BLaER1 treated with 17β-estradiol and CSF1 and Interleukin-3, amounts not matched to agents 10 nM and 100 nM (cell line): ENCODE results near the gene ITPR1.

ENCODE experiments used
- H3K27ac ChIP-seq, 11 experiments: shearing (Covaris generic); formaldehyde crosslinking; 2 replicates each; pipeline ENCODE4 v1.8.1; 2022
- H3K27me3 ChIP-seq, 11 experiments: shearing (Covaris generic); formaldehyde crosslinking; 2 replicates each; pipeline ENCODE4 v1.8.1; 2022
- H3K36me3 ChIP-seq, 11 experiments: shearing (Covaris generic); formaldehyde crosslinking; 2 replicates each; pipeline ENCODE4 v1.8.1; 2022
- H3K4me1 ChIP-seq, 10 experiments: shearing (Covaris generic); formaldehyde crosslinking; 2 replicates each; pipeline ENCODE4 v1.8.1; 2022
- H3K4me2 ChIP-seq, 11 experiments: shearing (Covaris generic); formaldehyde crosslinking; 2 replicates each; pipeline ENCODE4 v1.8.1; 2022
- H3K4me3 ChIP-seq, 10 experiments: shearing (Covaris generic); formaldehyde crosslinking; 2 replicates each; pipeline ENCODE4 v1.8.1; 2022
- H3K9ac ChIP-seq, 11 experiments: shearing (Covaris generic); formaldehyde crosslinking; 2 replicates each; pipeline ENCODE4 v1.8.1; 2022
- H3K9me3 ChIP-seq, 11 experiments: shearing (Covaris generic); formaldehyde crosslinking; replicated peaks in 1 of 11; 2 replicates each; pipeline ENCODE4 v1.8.1; 2022
- H4K20me1 ChIP-seq, 11 experiments: shearing (Covaris generic); formaldehyde crosslinking; 2 replicates each; pipeline ENCODE4 v1.8.1; 2022
- Cebpa-rat ChIP-seq, 11 experiments: shearing (Covaris generic); IDR thresholded peaks; 2 replicates each; pipeline ENCODE4 v1.8.1; 2022

The ITPR1 gene

GRCh38 chr3:4740397-4741105, 247.4 kb downstream of the ITPR1 start:
- Histone ChIP-seq H3K4me1 (peaks cover 41 to 89% (median 62%) of the 10 kb centered on the region in 10 experiments), H3K9ac (peak overlapping the region in 4 of 11 experiments; percentile 30 to 73 (median 57); a peak in 6 of 22 replicates), H3K36me3 (peaks cover 0 to 31% (median 8%) of the 10 kb centered on the region in 11 experiments; a peak in 12 of 22 replicates), H3K4me2 (peak overlapping the region in 9 of 11 experiments; percentile 11 to 86 (median 67); a peak in 19 of 22 replicates), H4K20me1 (no peaks in the 10 kb centered on the region), H3K4me3 (no peak overlapping the region), H3K27me3 (no peaks in the 10 kb centered on the region), H3K9me3 (peaks cover 0 to 20% (median 0%) of the 10 kb centered on the region in 11 experiments; a peak in 8 of 22 replicates), H3K27ac (peak overlapping the region in 9 of 11 experiments; percentile 1 to 92 (median 65); a peak in 16 of 22 replicates)
- no peak for TF ChIP-seq Cebpa-rat (IDR thresholded peaks at IDR 0.05)

GRCh38 chr3:4741106-4741403, 247.9 kb downstream of the ITPR1 start:
- H3K4me2 ChIP-seq: peak overlapping the region in 10 of 11 experiments; percentile 11 to 86 (median 65); a peak in 19 of 22 replicates
- TF ChIP-seq Cebpa-rat (IDR thresholded peaks at IDR 0.05): no peak
- H3K4me1 ChIP-seq: peaks cover 42 to 93% (median 62%) of the 10 kb centered on the region in 10 experiments
- H3K9ac ChIP-seq: peak overlapping the region in 5 of 11 experiments; percentile 1 to 73 (median 49); a peak in 7 of 22 replicates
- peak overlapping the region in 9 of 11 experiments; percentile 1 to 92 (median 65); a peak in 14 of 22 replicates for H3K27ac ChIP-seq
- H3K4me3 ChIP-seq: no peak overlapping the region
- peaks cover 0 to 20% (median 0%) of the 10 kb centered on the region in 11 experiments; a peak in 8 of 22 replicates for H3K9me3 ChIP-seq
- no peaks in the 10 kb centered on the region for H3K27me3 ChIP-seq
- no peaks in the 10 kb centered on the region for H4K20me1 ChIP-seq
- H3K36me3 ChIP-seq: peaks cover 0 to 35% (median 8%) of the 10 kb centered on the region in 11 experiments; a peak in 12 of 22 replicates

GRCh38 chr3:4741404-4742307, 248.5 kb downstream of the ITPR1 start:
- Histone ChIP-seq H3K36me3 (peaks cover 0 to 36% (median 13%) of the 10 kb centered on the region in 11 experiments; a peak in 12 of 22 replicates), H3K27ac (peak overlapping the region in 10 of 11 experiments; percentile 1 to 92 (median 64); a peak in 15 of 22 replicates), H3K4me2 (peak overlapping the region in 10 of 11 experiments; percentile 17 to 86 (median 65); a peak in 18 of 22 replicates)

GRCh38 chr3:4742359-4742758, 249.2 kb downstream of the ITPR1 start:
- peak overlapping the region in 9 of 11 experiments; percentile 5 to 92 (median 65); a peak in 12 of 22 replicates for H3K27ac ChIP-seq
- no peak overlapping the region for H3K4me3 ChIP-seq
- peaks cover 0 to 35% (median 15%) of the 10 kb centered on the region in 11 experiments; a peak in 13 of 22 replicates for H3K36me3 ChIP-seq
- no peak for TF ChIP-seq Cebpa-rat (IDR thresholded peaks at IDR 0.05)
- peak overlapping the region in 3 of 11 experiments; percentile 49 to 73 (median 65); a peak in 4 of 22 replicates for H3K9ac ChIP-seq
- peaks cover 40 to 91% (median 56%) of the 10 kb centered on the region in 10 experiments for H3K4me1 ChIP-seq
- H3K9me3 ChIP-seq: peaks cover 0 to 20% (median 0%) of the 10 kb centered on the region in 11 experiments; a peak in 9 of 22 replicates
- H3K27me3 ChIP-seq: no peaks in the 10 kb centered on the region
- H4K20me1 ChIP-seq: no peaks in the 10 kb centered on the region
- H3K4me2 ChIP-seq: peak overlapping the region in 7 of 11 experiments; percentile 61 to 86 (median 73); a peak in 12 of 22 replicates

More at GRCh38 chr3:4741404-4742307, 248.5 kb downstream of the ITPR1 start:
- Histone ChIP-seq H4K20me1 (no peaks in the 10 kb centered on the region), H3K4me1 (peaks cover 42 to 93% (median 61%) of the 10 kb centered on the region in 10 experiments), H3K27me3 (no peaks in the 10 kb centered on the region), H3K4me3 (no peak overlapping the region), H3K9me3 (peaks cover 0 to 20% (median 0%) of the 10 kb centered on the region in 11 experiments; a peak in 9 of 22 replicates), H3K9ac (peak overlapping the region in 5 of 11 experiments; percentile 1 to 73 (median 49); a peak in 8 of 22 replicates)
- TF ChIP-seq Cebpa-rat (IDR thresholded peaks at IDR 0.05): 0 out of 22 replicates have a peak, but pooled peaks of 1 of the 11 experiments have one; percentile 20

GRCh38 chr3:4743371-4743770, 250.2 kb downstream of the ITPR1 start:
- no peaks in the 10 kb centered on the region for H4K20me1 ChIP-seq
- TF ChIP-seq Cebpa-rat (IDR thresholded peaks at IDR 0.05): no peak
- H3K9me3 ChIP-seq: peaks cover 0 to 17% (median 0%) of the 10 kb centered on the region in 11 experiments; a peak in 9 of 22 replicates
- peak overlapping the region in 1 of 11 experiments; percentile 92; a peak in 2 of 22 replicates for H3K27ac ChIP-seq
- H3K4me2 ChIP-seq: peak overlapping the region in 3 of 11 experiments; percentile 8 to 86 (median 84); a peak in 5 of 22 replicates
- no peaks in the 10 kb centered on the region for H3K27me3 ChIP-seq
- H3K36me3 ChIP-seq: peaks cover 0 to 29% (median 10%) of the 10 kb centered on the region in 11 experiments; a peak in 11 of 22 replicates
- no peak overlapping the region for H3K9ac ChIP-seq
- no peak overlapping the region for H3K4me3 ChIP-seq
- peaks cover 37 to 86% (median 47%) of the 10 kb centered on the region in 10 experiments for H3K4me1 ChIP-seq

GRCh38 chr3:4744405-4745234, 251.5 kb downstream of the ITPR1 start:
- Histone ChIP-seq H4K20me1 (no peaks in the 10 kb centered on the region), H3K4me2 (peak overlapping the region in 2 of 11 experiments; percentile 84 to 86; a peak in 4 of 22 replicates), H3K27me3 (no peaks in the 10 kb centered on the region), H3K27ac (no peak overlapping the region), H3K4me1 (peaks cover 24 to 85% (median 35%) of the 10 kb centered on the region in 10 experiments; a peak in 19 of 20 replicates), H3K9ac (no peak overlapping the region), H3K9me3 (peaks cover 0 to 12% (median 0%) of the 10 kb centered on the region in 11 experiments; a peak in 9 of 22 replicates), H3K36me3 (peaks cover 0 to 29% (median 8%) of the 10 kb centered on the region in 11 experiments; a peak in 11 of 22 replicates), H3K4me3 (no peak overlapping the region)
- no peak for TF ChIP-seq Cebpa-rat (IDR thresholded peaks at IDR 0.05)

GRCh38 chr3:4745235-4745610, 252.1 kb downstream of the ITPR1 start:
- H3K36me3 ChIP-seq: peaks cover 0 to 29% (median 7%) of the 10 kb centered on the region in 11 experiments; a peak in 10 of 22 replicates
- H3K27me3 ChIP-seq: no peaks in the 10 kb centered on the region
- H4K20me1 ChIP-seq: no peaks in the 10 kb centered on the region
- no peak overlapping the region for H3K4me2 ChIP-seq
- H3K9me3 ChIP-seq: peaks cover 0 to 6% (median 0%) of the 10 kb centered on the region in 11 experiments; a peak in 2 of 22 replicates
- H3K4me3 ChIP-seq: no peak overlapping the region
- no peak overlapping the region for H3K9ac ChIP-seq
- H3K4me1 ChIP-seq: peaks cover 23 to 85% (median 31%) of the 10 kb centered on the region in 10 experiments; a peak in 19 of 20 replicates
- H3K27ac ChIP-seq: no peak overlapping the region
- TF ChIP-seq Cebpa-rat (IDR thresholded peaks at IDR 0.05): no peak
